Activated T-cell treated with anti-CD3 and anti-CD28 coated beads for 4 hours (primary cell): ENCODE measurements around the gene EVX2.

Source experiments
- DNase-seq: peaks from one replicate; pipeline ENCODE4 v3.0.0-alpha.2; 2020

EVX2 gene

GRCh38 chr2:176083796-176084261 is at the start of gene EVX2:
Gene EVX2 (minus strand): TSS chr2:176083962. CDS start chr2:176083776, 186 bp downstream.
- no peak for DNase-seq

GRCh38 chr2:176133389-176133788 is 49.6 kb upstream of the EVX2 start:
- DNase-seq = no peak

- no peak for DNase-seq
These were observed 48.7 kb upstream of the EVX2 start for GRCh38 chr2:176132205-176133171.

- no peak for DNase-seq
These were observed 48.0 kb upstream of the EVX2 start for GRCh38 chr2:176131848-176132158.

- DNase-seq = no peak
These were observed 47.4 kb upstream of the EVX2 start for GRCh38 chr2:176130957-176131847.

- DNase-seq = no peak
These were observed 46.6 kb upstream of the EVX2 start for GRCh38 chr2:176130147-176130956.

GRCh38 chr2:176129813-176130146 is 46.0 kb upstream of the EVX2 start:
- no peak for DNase-seq

- DNase-seq = no peak
These were observed 45.4 kb upstream of the EVX2 start, which contains the start of gene HOXD8 for GRCh38 chr2:176128982-176129796. Gene HOXD8 (plus strand): TSS chr2:176129705. CDS start chr2:176130367, 662 bp downstream.

GRCh38 chr2:176128172-176128981 is 44.6 kb upstream of the EVX2 start:
- no peak for DNase-seq

GRCh38 chr2:176127774-176128072 is 44.0 kb upstream of the EVX2 start:
- no peak for DNase-seq

- DNase-seq = peak; percentile 63
These were observed 43.4 kb upstream of the EVX2 start for GRCh38 chr2:176126929-176127773.

- DNase-seq = no peak
These were observed 42.0 kb upstream of the EVX2 start for GRCh38 chr2:176125772-176126054.

GRCh38 chr2:176124947-176125771 is 41.4 kb upstream of the EVX2 start:
- no peak for DNase-seq

GRCh38 chr2:176124110-176124946 is 40.6 kb upstream of the EVX2 start:
- DNase-seq = no peak

GRCh38 chr2:176123411-176124109 is 39.8 kb upstream of the EVX2 start:
- no peak for DNase-seq

GRCh38 chr2:176122683-176123410 is 39.1 kb upstream of the EVX2 start, which contains the start of gene HOXD9:
Gene HOXD9 (plus strand): TSS chr2:176122719. CDS start chr2:176122769, 50 bp downstream.
- no peak for DNase-seq
